ENCODE measurements around the gene KLK12. TPM values are rescaled to one million over a fixed set of nuclear protein-coding genes. Genes with fewer than 3 reads are reported as not detected.

The KLK12 gene
- total RNA-seq, 4 donors from 2014 or later = 0.41 TPM; not detected in 3

- WGBS, 2 donors (ENCODE audit: low coverage in 1 of 2) = 23 to 30% methylated on average over 2 to 5 of the region's 5 CpGs
- Histone ChIP-seq H3K27me3 (peaks cover 56% of the 10 kb centered on the region), H3K27ac (no peak overlapping the region), H3K36me3 (no peaks in the 10 kb centered on the region), H3K4me1 (no peaks in the 10 kb centered on the region), H3K9me3 (no peaks in the 10 kb centered on the region), H3K4me3 (no peak overlapping the region)
- intact Hi-C loops (cut with DNase I; ENCODE audit: low total_unique reads) (no loop called here), in situ Hi-C loops (cut with MboI; ENCODE audit: low pct_ligation_motif_present in 1 of 4, low pct_unique_long_range_greater_than_20kb in 1 of 4, low sequenced_read_pairs in 3 of 4) (no loop called here)
- DNase-seq = no peak
- TF ChIP-seq CTCF (IDR thresholded peaks at IDR 0.05) = no peak
Measured at GRCh38 chr19:51024924-51025323, 9.9 kb downstream of the KLK12 start.

GRCh38 chr19:51023946-51024345, 10.9 kb downstream of the KLK12 start:
- in situ Hi-C loops (cut with MboI; ENCODE audit: low pct_ligation_motif_present in 1 of 4, low pct_unique_long_range_greater_than_20kb in 1 of 4, low sequenced_read_pairs in 3 of 4) = no loop called here
- no peak for DNase-seq
- Histone ChIP-seq H3K36me3 (no peaks in the 10 kb centered on the region), H3K27me3 (peaks cover 65% of the 10 kb centered on the region), H3K4me1 (peaks cover 0 to 8% (median 3%) of the 10 kb centered on the region in 4 donors), H3K27ac (no peak overlapping the region), H3K9me3 (no peaks in the 10 kb centered on the region), H3K4me3 (no peak overlapping the region)
- intact Hi-C loops (cut with DNase I; ENCODE audit: low total_unique reads) = no loop called here
- WGBS, 2 donors (ENCODE audit: low coverage in 1 of 2) = 72% methylated on average over 11 of the region's 11 CpGs; no CpG with 5 or more reads in 1 of the 2 donors
- no peak for TF ChIP-seq EP300 (IDR thresholded peaks at IDR 0.05; ENCODE audit: low read depth)
- TF ChIP-seq POLR2AphosphoS5 (IDR thresholded peaks at IDR 0.05) = no peak
- TF ChIP-seq POLR2A (IDR thresholded peaks at IDR 0.05) = no peak
- TF ChIP-seq CTCF (IDR thresholded peaks at IDR 0.05) = no peak

GRCh38 chr19:51022526-51022925, 12.3 kb downstream of the KLK12 start:
- intact Hi-C loops (cut with DNase I; ENCODE audit: low total_unique reads) (no loop called here), in situ Hi-C loops (cut with MboI; ENCODE audit: low pct_ligation_motif_present in 1 of 4, low pct_unique_long_range_greater_than_20kb in 1 of 4, low sequenced_read_pairs in 3 of 4) (no loop called here)
- 53 to 58% methylated on average over 2 to 14 of the region's 14 CpGs for WGBS, 2 donors (ENCODE audit: low coverage in 1 of 2)
- H3K9me3 ChIP-seq = no peaks in the 10 kb centered on the region
- peaks cover 66% of the 10 kb centered on the region for H3K27me3 ChIP-seq
- no peak overlapping the region for H3K27ac ChIP-seq
- no peaks in the 10 kb centered on the region for H3K36me3 ChIP-seq
- no peak overlapping the region for H3K4me3 ChIP-seq
- peaks cover 0 to 17% (median 7%) of the 10 kb centered on the region in 4 donors for H3K4me1 ChIP-seq
- no peak for TF ChIP-seq POLR2AphosphoS5 (IDR thresholded peaks at IDR 0.05)
- no peak for TF ChIP-seq EP300 (IDR thresholded peaks at IDR 0.05; ENCODE audit: low read depth)
- TF ChIP-seq CTCF (IDR thresholded peaks at IDR 0.05) = no peak
- TF ChIP-seq POLR2A (IDR thresholded peaks at IDR 0.05) = no peak
- no peak for DNase-seq

- peaks cover 0 to 22% (median 12%) of the 10 kb centered on the region in 4 donors for H3K4me1 ChIP-seq
- no peak for DNase-seq
- H3K27me3 ChIP-seq = peaks cover 66% of the 10 kb centered on the region
- no peaks in the 10 kb centered on the region for H3K9me3 ChIP-seq
- WGBS, 2 donors (ENCODE audit: low coverage in 1 of 2) = 31 to 36% methylated on average over 3 to 7 of the region's 7 CpGs
- intact Hi-C loops (cut with DNase I; ENCODE audit: low total_unique reads) (no loop called here), in situ Hi-C loops (cut with MboI; ENCODE audit: low pct_ligation_motif_present in 1 of 4, low pct_unique_long_range_greater_than_20kb in 1 of 4, low sequenced_read_pairs in 3 of 4) (no loop called here)
- H3K4me3 ChIP-seq = no peak overlapping the region
- TF ChIP-seq POLR2AphosphoS5 (IDR thresholded peaks at IDR 0.05) (no peak), CTCF (IDR thresholded peaks at IDR 0.05) (peak; percentile 43 to 56 (median 51)), EP300 (IDR thresholded peaks at IDR 0.05; ENCODE audit: low read depth) (no peak), POLR2A (IDR thresholded peaks at IDR 0.05) (no peak)
- H3K36me3 ChIP-seq = no peaks in the 10 kb centered on the region
- H3K27ac ChIP-seq = no peak overlapping the region
Measured at GRCh38 chr19:51020988-51021651, 13.7 kb downstream of the KLK12 start.
